ENCODE data around the gene HCN2. TPM values are rescaled to one million over a fixed set of nuclear protein-coding genes. Genes with fewer than 3 reads are reported as not detected.
A peak's percentile ranks its signal among the peaks of the same experiment; 100 is the strongest.
"Not testable (repeated sequence)": the region's sequence is repeated elsewhere in the genome, so short reads cannot be mapped to it uniquely, and the experiment has no call there.

The HCN2 gene
- total RNA-seq, 2 experiments from 2014 or later: 0.67 to 0.75 TPM

- CTCF ChIA-PET: interaction anchor here (0.6 to 2.9 kb wide), 22 partner anchors 8 to 819 kb away, joined by 3 to 14 read pairs (median 4); partner anchors contain the start of genes BSG and CDC34
- H3K4me3 Mint-ChIP-seq: no peak overlapping the region
Measured at GRCh38 chr19:584240-585001, 5.3 kb upstream of the HCN2 start.

GRCh38 chr19:585146-585545, 4.5 kb upstream of the HCN2 start:
- H3K4me3 Mint-ChIP-seq; DNase-seq; ATAC-seq; H3K9me3 Mint-ChIP-seq (ENCODE audit: low read depth); H3K27ac Mint-ChIP-seq; H3K4me1 Mint-ChIP-seq; H3K36me3 Mint-ChIP-seq: not testable (repeated sequence)
- CTCF ChIA-PET: interaction anchor here (1.2 to 2.9 kb wide), 11 partner anchors 10 to 149 kb away, joined by 3 to 14 read pairs (median 7); partner anchors contain the start of genes BSG and CDC34
- H3K27me3 Mint-ChIP-seq: peaks cover 15% of the 10 kb centered on the region

More at GRCh38 chr19:584240-585001, 5.3 kb upstream of the HCN2 start:
- ATAC-seq (peak; percentile 70), DNase-seq (peak; percentile 66)
- Mint-ChIP-seq H3K27me3 (peaks cover 15% of the 10 kb centered on the region), H3K4me1 (peaks cover 2% of the 10 kb centered on the region), H3K36me3 (no peaks in the 10 kb centered on the region), H3K9me3 (ENCODE audit: low read depth) (no peaks in the 10 kb centered on the region), H3K27ac (no peak overlapping the region)

- DNase-seq (no peak), ATAC-seq (no peak)
- Mint-ChIP-seq H3K4me3 (no peak overlapping the region), H3K27me3 (peaks cover 17% of the 10 kb centered on the region), H3K36me3 (no peaks in the 10 kb centered on the region), H3K9me3 (ENCODE audit: low read depth) (no peaks in the 10 kb centered on the region), H3K4me1 (peaks cover 2% of the 10 kb centered on the region), H3K27ac (no peak overlapping the region)
- CTCF ChIA-PET: interaction anchor here (1.0 to 2.9 kb wide), 4 partner anchors 12 to 148 kb away, joined by 3 to 14 read pairs (median 8); partner anchors contain the start of gene CDC34
Measured at GRCh38 chr19:585551-586110, 4.0 kb upstream of the HCN2 start.

- peak; percentile 54 for ATAC-seq
- peak; percentile 72 for DNase-seq
- H3K27ac Mint-ChIP-seq: no peak overlapping the region
- peaks cover 31% of the 10 kb centered on the region for H3K27me3 Mint-ChIP-seq
- H3K36me3 Mint-ChIP-seq: no peaks in the 10 kb centered on the region
- no peak overlapping the region for H3K4me3 Mint-ChIP-seq
- H3K4me1 Mint-ChIP-seq: peaks cover 2% of the 10 kb centered on the region
- CTCF ChIA-PET: interaction anchor here (1.3 to 1.6 kb wide), 2 partner anchors 77 to 78 kb away, joined by 3 read pairs; no protein-coding TSS in a partner anchor
- no peaks in the 10 kb centered on the region for H3K9me3 Mint-ChIP-seq (ENCODE audit: low read depth)
Measured at GRCh38 chr19:588093-588740, 1.5 kb upstream of the HCN2 start.

- no peaks in the 10 kb centered on the region for H3K36me3 Mint-ChIP-seq
- H3K4me1 Mint-ChIP-seq: peaks cover 2% of the 10 kb centered on the region
- CTCF ChIA-PET: interaction anchor here (1.3 kb wide), 1 partner anchor 78 kb away, joined by 3 read pairs; no protein-coding TSS in a partner anchor
- ATAC-seq (no peak), DNase-seq (no peak)
- no peaks in the 10 kb centered on the region for H3K9me3 Mint-ChIP-seq (ENCODE audit: low read depth)
- H3K27me3 Mint-ChIP-seq: peaks cover 37% of the 10 kb centered on the region
- H3K27ac Mint-ChIP-seq: no peak overlapping the region
- H3K4me3 Mint-ChIP-seq: no peak overlapping the region
Measured at GRCh38 chr19:588741-589692, 664 bp upstream of the HCN2 start.

GRCh38 chr19:590396-590745, 690 bp downstream of the HCN2 start:
- no peak overlapping the region for H3K4me3 Mint-ChIP-seq
- H3K27ac Mint-ChIP-seq: no peak overlapping the region
- H3K4me1 Mint-ChIP-seq: peaks cover 2% of the 10 kb centered on the region
- peaks cover 37% of the 10 kb centered on the region for H3K27me3 Mint-ChIP-seq
- ATAC-seq: peak; percentile 37
- CTCF ChIA-PET: interaction anchor here (0.8 kb wide), 1 partner anchor 144 kb away, joined by 3 read pairs; no protein-coding TSS in a partner anchor
- H3K9me3 Mint-ChIP-seq (ENCODE audit: low read depth): no peaks in the 10 kb centered on the region
- no peak for DNase-seq
- H3K36me3 Mint-ChIP-seq: no peaks in the 10 kb centered on the region

GRCh38 chr19:590750-591098, 1.0 kb downstream of the HCN2 start:
- Mint-ChIP-seq H3K27ac (no peak overlapping the region), H3K36me3 (no peaks in the 10 kb centered on the region), H3K27me3 (peaks cover 37% of the 10 kb centered on the region), H3K4me3 (no peak overlapping the region), H3K4me1 (peaks cover 2% of the 10 kb centered on the region), H3K9me3 (ENCODE audit: low read depth) (no peaks in the 10 kb centered on the region)
- DNase-seq (no peak), ATAC-seq (no peak)
- CTCF ChIA-PET: no interaction called here

- no peak overlapping the region for H3K27ac Mint-ChIP-seq
- no peaks in the 10 kb centered on the region for H3K36me3 Mint-ChIP-seq
- ATAC-seq: no peak
- H3K9me3 Mint-ChIP-seq (ENCODE audit: low read depth): no peaks in the 10 kb centered on the region
- DNase-seq: no peak
- CTCF ChIA-PET: no interaction called here
- H3K4me1 Mint-ChIP-seq: peaks cover 2% of the 10 kb centered on the region
- peaks cover 35% of the 10 kb centered on the region for H3K27me3 Mint-ChIP-seq
- no peak overlapping the region for H3K4me3 Mint-ChIP-seq
Measured at GRCh38 chr19:591099-591958, 1.6 kb downstream of the HCN2 start.

- CTCF ChIA-PET: interaction anchor here (1.5 kb wide), 1 partner anchor 8 kb away, joined by 5 read pairs; no protein-coding TSS in a partner anchor
- H3K4me3 Mint-ChIP-seq: no peak overlapping the region
- DNase-seq (no peak), ATAC-seq (no peak)
- peaks cover 2% of the 10 kb centered on the region for H3K4me1 Mint-ChIP-seq
- no peaks in the 10 kb centered on the region for H3K36me3 Mint-ChIP-seq
- no peaks in the 10 kb centered on the region for H3K9me3 Mint-ChIP-seq (ENCODE audit: low read depth)
- H3K27me3 Mint-ChIP-seq: peaks cover 33% of the 10 kb centered on the region
- no peak overlapping the region for H3K27ac Mint-ChIP-seq
Measured at GRCh38 chr19:592101-592500, 2.4 kb downstream of the HCN2 start.

GRCh38 chr19:593055-593454, 3.4 kb downstream of the HCN2 start:
- no peak for ATAC-seq
- Mint-ChIP-seq H3K27me3 (peaks cover 31% of the 10 kb centered on the region), H3K27ac (no peak overlapping the region), H3K9me3 (ENCODE audit: low read depth) (no peaks in the 10 kb centered on the region), H3K36me3 (no peaks in the 10 kb centered on the region), H3K4me3 (no peak overlapping the region), H3K4me1 (peaks cover 2% of the 10 kb centered on the region)
- CTCF ChIA-PET: interaction anchor here (1.5 kb wide), 1 partner anchor 9 kb away, joined by 5 read pairs; no protein-coding TSS in a partner anchor
- DNase-seq: no peak

- H3K27me3 Mint-ChIP-seq: peaks cover 28% of the 10 kb centered on the region
- ATAC-seq (no peak), DNase-seq (no peak)
- H3K9me3 Mint-ChIP-seq (ENCODE audit: low read depth): no peaks in the 10 kb centered on the region
- CTCF ChIA-PET: interaction anchor here (1.5 kb wide), 1 partner anchor 9 kb away, joined by 5 read pairs; no protein-coding TSS in a partner anchor
- no peaks in the 10 kb centered on the region for H3K36me3 Mint-ChIP-seq
- no peak overlapping the region for H3K4me3 Mint-ChIP-seq
- no peak overlapping the region for H3K27ac Mint-ChIP-seq
- peaks cover 2% of the 10 kb centered on the region for H3K4me1 Mint-ChIP-seq
Measured at GRCh38 chr19:593505-593904, 3.8 kb downstream of the HCN2 start.

GRCh38 chr19:594265-594870, 4.7 kb downstream of the HCN2 start:
- Mint-ChIP-seq H3K9me3 (ENCODE audit: low read depth) (no peaks in the 10 kb centered on the region), H3K4me1 (no peaks in the 10 kb centered on the region), H3K4me3 (no peak overlapping the region), H3K36me3 (no peaks in the 10 kb centered on the region), H3K27me3 (peaks cover 22% of the 10 kb centered on the region), H3K27ac (no peak overlapping the region)
- CTCF ChIA-PET: no interaction called here
- DNase-seq: no peak
- ATAC-seq: no peak

All from activated CD8-positive, alpha-beta memory T cell treated with anti-CD3 and anti-CD28 coated beads, Interleukin-2, amount 10 ng/mL, durations not matched to agents 7 days and 5 days (primary cell).